ENCODE results near the gene UCK1.

Gene UCK1

DNA sequence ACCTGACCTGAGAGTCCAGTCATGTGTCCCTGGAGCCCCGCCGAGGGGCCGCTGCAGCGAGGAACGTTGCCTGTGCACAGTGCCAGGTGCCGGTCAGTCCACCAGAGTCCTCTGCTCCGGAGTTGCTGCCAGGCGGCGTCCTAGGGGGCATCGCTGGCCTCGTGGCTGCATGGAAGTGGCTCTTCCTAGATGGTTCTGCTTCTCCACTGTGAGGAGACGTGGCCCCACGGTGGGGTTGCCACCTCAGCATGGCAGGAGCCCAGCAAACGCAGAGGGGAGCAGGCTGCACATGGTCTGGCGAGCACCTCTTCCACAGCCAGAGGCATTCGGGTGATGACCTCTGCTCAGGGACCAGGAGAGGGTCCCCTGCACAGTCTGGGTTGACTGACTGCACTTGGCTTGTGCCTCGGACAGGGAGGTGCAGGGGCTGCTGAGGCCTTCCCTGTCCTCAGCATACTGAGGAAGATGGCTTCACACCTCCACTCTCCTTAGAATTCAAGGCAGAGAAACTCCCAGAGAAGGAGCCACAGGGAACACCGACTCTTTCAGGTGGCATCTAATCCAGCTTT is 54.2 kb downstream of the UCK1 start:
- DNase-seq (ENCODE audit: low spot score), result no peak

DNA sequence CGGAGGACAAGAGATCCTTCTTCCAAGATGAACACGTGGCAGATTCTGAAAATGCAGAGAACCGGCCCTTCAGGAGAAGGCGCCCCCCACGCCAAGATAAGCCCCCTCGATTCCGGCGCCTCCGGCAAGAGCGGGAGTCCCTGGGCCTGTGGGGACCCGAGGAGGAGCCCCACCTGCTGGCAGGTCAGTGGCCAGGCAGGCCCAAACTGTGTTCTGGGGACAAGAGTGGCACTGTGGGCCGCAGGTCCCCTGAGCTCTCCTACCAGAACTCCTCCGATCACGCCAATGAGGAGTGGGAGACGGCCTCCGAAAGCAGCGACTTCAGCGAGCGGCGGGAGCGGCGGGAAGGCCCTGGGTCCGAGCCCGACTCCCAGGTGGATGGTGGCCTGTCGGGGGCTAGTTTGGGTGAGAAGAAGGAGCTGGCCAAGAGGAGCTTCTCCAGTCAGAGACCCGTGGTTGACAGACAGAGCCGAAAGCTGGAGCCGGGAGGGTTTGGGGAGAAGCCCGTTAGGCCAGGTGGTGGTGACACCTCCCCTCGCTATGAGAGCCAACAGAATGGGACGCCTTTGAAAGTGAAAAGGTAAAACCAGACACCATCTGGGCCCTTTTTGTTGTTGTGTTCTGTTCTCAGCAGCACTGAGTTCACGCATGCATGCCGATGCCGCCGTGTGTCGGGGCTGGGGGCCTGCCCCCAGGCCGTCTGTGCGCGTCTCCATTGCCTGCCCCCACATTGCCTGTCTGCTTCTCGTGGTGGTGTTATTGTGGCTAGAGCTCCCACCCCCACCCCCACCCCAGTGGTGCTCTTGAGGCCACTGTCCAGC is 54.9 kb downstream of the UCK1 start:
- DNase-seq (ENCODE audit: low spot score), result no peak

DNA sequence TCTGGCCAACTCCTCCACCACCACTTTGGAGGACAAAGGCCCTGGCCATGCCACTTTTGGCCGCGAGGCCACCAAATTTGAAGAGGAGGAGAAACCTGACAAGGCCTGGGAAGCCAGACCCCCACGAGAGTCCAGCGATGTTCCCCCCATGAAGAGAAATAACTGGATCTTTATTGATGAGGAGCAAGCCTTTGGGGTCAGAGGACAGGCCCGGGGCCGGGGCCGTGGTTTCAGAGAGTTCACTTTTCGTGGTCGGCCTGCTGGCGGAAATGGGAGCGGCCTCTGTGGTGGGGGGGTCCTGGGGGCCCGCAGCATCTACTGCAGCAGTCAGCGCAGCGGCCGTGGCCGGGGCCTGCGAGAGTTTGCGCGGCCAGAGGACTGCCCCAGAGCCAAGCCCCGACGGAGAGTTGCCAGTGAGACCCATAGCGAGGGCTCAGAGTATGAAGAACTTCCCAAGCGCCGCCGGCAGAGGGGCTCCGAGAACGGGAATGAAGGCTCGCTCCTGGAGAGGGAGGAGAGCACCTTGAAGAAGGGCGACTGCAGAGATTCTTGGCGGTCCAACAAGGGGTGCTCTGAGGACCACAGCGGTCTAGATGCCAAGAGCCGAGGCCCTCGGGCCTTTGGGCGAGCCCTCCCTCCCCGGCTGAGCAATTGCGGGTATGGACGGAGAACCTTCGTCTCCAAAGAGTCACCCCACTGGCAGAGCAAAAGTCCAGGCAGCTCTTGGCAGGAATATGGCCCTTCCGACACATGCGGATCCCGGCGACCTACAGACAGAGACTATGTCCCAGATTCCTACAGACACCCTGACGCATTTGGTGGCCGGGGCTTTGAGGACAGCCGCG is 55.7 kb downstream of the UCK1 start:
- DNase-seq (ENCODE audit: low spot score), result no peak

DNA sequence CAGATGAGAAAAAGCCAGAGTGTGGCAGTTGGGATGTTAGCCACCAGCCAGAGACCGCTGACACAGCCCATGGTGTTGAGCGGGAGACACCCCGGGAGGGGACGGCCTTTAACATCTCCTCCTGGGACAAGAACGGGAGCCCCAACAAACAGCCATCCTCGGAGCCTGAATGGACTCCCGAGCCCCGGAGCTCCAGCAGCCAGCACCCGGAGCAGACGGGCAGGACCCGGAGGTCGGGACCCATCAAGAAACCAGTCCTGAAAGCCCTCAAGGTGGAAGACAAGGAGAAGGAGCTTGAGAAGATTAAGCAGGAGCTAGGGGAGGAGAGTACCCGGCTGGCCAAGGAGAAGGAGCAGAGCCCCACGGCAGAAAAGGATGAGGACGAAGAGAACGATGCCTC is 56.4 kb downstream of the UCK1 start:
- DNase-seq (ENCODE audit: low spot score), result no peak

DNA sequence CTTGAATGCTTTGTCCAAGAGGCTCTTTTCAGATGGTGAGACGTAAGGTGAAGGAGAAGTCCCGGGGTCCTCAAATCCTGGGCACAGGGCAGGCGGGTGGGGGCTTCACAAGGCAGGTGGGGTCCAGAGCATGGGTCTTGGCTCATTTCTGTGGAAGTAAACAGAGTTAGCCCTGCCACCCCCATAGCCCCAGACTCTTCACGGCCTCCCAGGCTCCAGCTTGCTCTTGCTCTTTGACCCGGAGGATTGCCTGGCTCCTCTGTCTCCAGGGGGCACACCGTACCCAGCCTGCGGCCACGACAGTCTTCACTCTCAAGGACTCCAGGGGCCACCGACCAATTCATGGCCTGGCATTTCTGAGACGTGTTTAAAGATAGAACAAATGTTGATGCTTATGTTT is 57.2 kb downstream of the UCK1 start:
- DNase-seq (ENCODE audit: low spot score), result no peak
